SK-N-SH (cell line): ENCODE data around the gene ARL8A. TPM values are rescaled to one million over a fixed set of nuclear protein-coding genes. Genes with fewer than 3 reads are reported as not detected.
A peak's percentile ranks its signal among the peaks of the same experiment; 100 is the strongest.

Source experiments
- CTCF ChIA-PET: fragments of 300-600, 350-600 bp; formaldehyde crosslinking; extraction: SDS; loops from one replicate; lab custom pipeline; 2021; lab: Yijun Ruan, JAX
- POLR2A ChIA-PET: fragments of 350-600 bp; sonication (Branson Sonifier 250); formaldehyde crosslinking; extraction: SDS; loops from one replicate; lab custom pipeline; 2020; ENCODE audit warnings: antibody characterized with exemption, inconsistent platforms; lab: Yijun Ruan, JAX
- DNase-seq: peaks from one replicate; pipeline ENCODE4 v3.0.0; 2012
- H2AFZ ChIP-seq: fragments of 200-600 bp; sonication (generic); 2 replicates; pipeline ENCODE4 v1.8.1; 2016; ENCODE audit warnings: antibody characterized with exemption, mild to moderate bottlenecking, low read depth
- H3F3A ChIP-seq: fragments of 200-600 bp; sonication (generic); replicated peaks from 2 replicates; pipeline ENCODE3; 2016; ENCODE audit warnings: antibody characterized with exemption, mild to moderate bottlenecking; ENCODE audit not compliant: insufficient read depth
- H3K27ac ChIP-seq, 2 experiments: fragments of 200-500 bp in 1 of 2; fragments of 200-600 bp in 1 of 2; sonication (Bioruptor generic) in 1 of 2; sonication (generic), shearing (Covaris generic) in 1 of 2; 2 replicates each; pipeline versions ENCODE4 v1.5.1 to v1.6.1; 2014 to 2016; ENCODE audit warnings: low read depth in 2 of 2, inconsistent platforms in 1 of 2, low read length in 1 of 2, mild to moderate bottlenecking in 1 of 2, mixed read lengths in 1 of 2
- H3K27me3 ChIP-seq: fragments of 200-600 bp; sonication (generic), shearing (Covaris generic); 2 replicates; pipeline ENCODE4 v1.6.1; 2016; ENCODE audit warnings: mixed run types; ENCODE audit not compliant: insufficient read depth
- H3K36me3 ChIP-seq, 2 experiments: fragments of 200-500 bp in 1 of 2; fragments of 200-600 bp in 1 of 2; sonication (Bioruptor generic) in 1 of 2; sonication (generic) in 1 of 2; replicated peaks in 1 of 2; 2 replicates each; pipeline versions ENCODE3 to v1.5.1; 2014 to 2016; ENCODE audit warnings: low read length in 1 of 2, mild to moderate bottlenecking in 1 of 2; ENCODE audit not compliant: insufficient read depth in 2 of 2, control insufficient read depth in 1 of 2
- H3K4me1 ChIP-seq, 2 experiments: fragments of 200-500 bp in 1 of 2; fragments of 200-600 bp in 1 of 2; sonication (Bioruptor generic) in 1 of 2; sonication (generic), shearing (Covaris generic) in 1 of 2; 2 replicates each; pipeline versions ENCODE4 v1.5.1 to v1.6.1; 2014 to 2016; ENCODE audit warnings: low read depth in 1 of 2, low read length in 1 of 2, mixed run types in 1 of 2; ENCODE audit not compliant: insufficient read depth in 2 of 2, control insufficient read depth in 1 of 2
- H3K4me2 ChIP-seq: fragments of 200-600 bp; sonication (generic), shearing (Covaris generic); 2 replicates; pipeline ENCODE4 v1.6.1; 2017; ENCODE audit warnings: mixed run types
- H3K4me3 ChIP-seq, 2 experiments: fragments of 200-500 bp in 1 of 2; fragments of 200-600 bp in 1 of 2; sonication (Bioruptor generic) in 1 of 2; sonication (generic), shearing (Covaris generic) in 1 of 2; 2 replicates each; pipeline versions ENCODE4 v1.5.1 to v1.8.1; 2014 to 2016; ENCODE audit warnings: low read depth in 2 of 2, inconsistent platforms in 1 of 2, low read length in 1 of 2, mild to moderate bottlenecking in 1 of 2, mixed read lengths in 1 of 2, moderate library complexity in 1 of 2
- H3K79me2 ChIP-seq: fragments of 200-600 bp; sonication (generic); 2 replicates; pipeline ENCODE4 v1.8.1; 2017; ENCODE audit warnings: mild to moderate bottlenecking; ENCODE audit not compliant: insufficient read depth
- H3K9ac ChIP-seq: fragments of 200-600 bp; sonication (generic); 2 replicates; pipeline ENCODE4 v1.6.1; 2017; ENCODE audit warnings: mixed run types
- H3K9me2 ChIP-seq: fragments of 200-600 bp; sonication (generic); 2 replicates; pipeline ENCODE4 v1.6.1; 2017; ENCODE audit warnings: mixed run types
- H3K9me3 ChIP-seq: fragments of 200-600 bp; sonication (generic); 2 replicates; pipeline ENCODE4 v1.6.1; 2017; ENCODE audit warnings: mixed run types, mild to moderate bottlenecking, moderate library complexity
- H4K20me1 ChIP-seq: fragments of 200-600 bp; sonication (generic); 2 replicates; pipeline ENCODE4 v1.6.1; 2017; ENCODE audit warnings: mild to moderate bottlenecking, mixed run types; ENCODE audit not compliant: insufficient read depth
- CHD2 ChIP-seq: fragments of 150-350 bp; IDR thresholded peaks from 2 replicates; pipeline ENCODE4 v1.6.1; 2018; ENCODE audit warnings: low read length; ENCODE audit not compliant: partially characterized antibody
- CTCF ChIP-seq: fragments of 200-600 bp; sonication (generic); IDR thresholded peaks from 2 replicates; pipeline ENCODE4 v1.6.1; 2017; ENCODE audit warnings: antibody characterized with exemption, mild to moderate bottlenecking, moderate library complexity
- ELF1 ChIP-seq: IDR thresholded peaks from 2 replicates; pipeline ENCODE4 v1.4.0; 2012
- FOSL2 ChIP-seq: IDR thresholded peaks from 2 replicates; pipeline ENCODE4 v1.4.0; 2012; ENCODE audit warnings: low read depth, mild to moderate bottlenecking, moderate library complexity, borderline replicate concordance
- FOXJ3 ChIP-seq: sonication (generic); formaldehyde crosslinking; IDR thresholded peaks from 2 replicates; pipeline ENCODE4 v1.5.1; 2020; ENCODE audit warnings: mild to moderate bottlenecking, missing genetic modification reagents
- FOXM1 ChIP-seq: IDR thresholded peaks from 2 replicates; pipeline ENCODE4 v1.4.0; 2012; ENCODE audit warnings: low read depth, mild to moderate bottlenecking
- GABPA ChIP-seq: IDR thresholded peaks from 2 replicates; pipeline ENCODE4 v1.4.0; 2012; ENCODE audit warnings: low read depth, mild to moderate bottlenecking
- GATA2 ChIP-seq: sonication (generic); formaldehyde crosslinking; IDR thresholded peaks from 2 replicates; pipeline ENCODE4 v1.5.0; 2020; ENCODE audit warnings: mild to moderate bottlenecking, missing genetic modification reagents
- JUND ChIP-seq: IDR thresholded peaks from 2 replicates; pipeline ENCODE4 v1.4.0; 2012
- MAX ChIP-seq: IDR thresholded peaks from 2 replicates; pipeline ENCODE4 v1.4.0; 2012; ENCODE audit warnings: low read depth
- MEF2A ChIP-seq: IDR thresholded peaks from 2 replicates; pipeline ENCODE4 v1.4.0; 2012; ENCODE audit warnings: low read depth, borderline replicate concordance
- MXI1 ChIP-seq: IDR thresholded peaks from 2 replicates; pipeline ENCODE4 v1.6.1; 2012; ENCODE audit warnings: mild to moderate bottlenecking, low read depth, low read length, improper control_type of control experiment
- NFIC ChIP-seq: IDR thresholded peaks from 2 replicates; pipeline ENCODE4 v1.4.0; 2012; ENCODE audit warnings: borderline replicate concordance
- NRF1 ChIP-seq: IDR thresholded peaks from 2 replicates; pipeline ENCODE4 v1.6.1; 2012; ENCODE audit warnings: low read depth, mild to moderate bottlenecking, low read length
- PBX3 ChIP-seq: IDR thresholded peaks from 2 replicates; pipeline ENCODE4; 2012
- RAD21 ChIP-seq: IDR thresholded peaks from 2 replicates; pipeline ENCODE4 v1.6.1; 2012; ENCODE audit warnings: mild to moderate bottlenecking, low read length
- RCOR1 ChIP-seq: fragments of 150-350 bp; IDR thresholded peaks from 2 replicates; pipeline ENCODE4 v1.6.1; 2017; ENCODE audit warnings: antibody characterized with exemption, low read length
- RXRA ChIP-seq: IDR thresholded peaks from 2 replicates; pipeline ENCODE4 v1.4.0; 2012; ENCODE audit warnings: low read depth, mild to moderate bottlenecking, borderline replicate concordance
- SIN3A ChIP-seq: IDR thresholded peaks from 2 replicates; pipeline ENCODE4 v1.6.1; 2012; ENCODE audit warnings: low read depth, mild to moderate bottlenecking, low read length, moderate library complexity, borderline replicate concordance
- USF1 ChIP-seq: IDR thresholded peaks from 2 replicates; pipeline ENCODE4 v1.4.0; 2012; ENCODE audit warnings: low read depth, borderline replicate concordance
- YY1 ChIP-seq: IDR thresholded peaks from 2 replicates; pipeline ENCODE4 v1.4.0; 2012; ENCODE audit warnings: low read depth, mild to moderate bottlenecking
- ZBTB33 ChIP-seq: IDR thresholded peaks from 2 replicates; pipeline ENCODE4 v1.4.0; 2012; ENCODE audit warnings: low read depth, borderline replicate concordance
- WGBS: methylation state at CpG from one replicate; pipeline ENCODE4 v1.1.6; 2017; ENCODE audit warnings: low lambda C conversion rate; 5-methylcytosine and 5-hydroxymethylcytosine counted together
- polyA plus RNA-seq, 3 experiments: library from polyadenylated mRNA; depleted of rRNA; stranded (reverse); fragments of >200 nt; gene quantifications; 2 replicates each; pipeline ENCODE4 v1.2.3, GENCODE V29; 2012

Gene ARL8A
- polyA plus RNA-seq, 1 of the 3 experiments (the other 2 are of a cell fraction), result 66.9 TPM

GRCh38 chr1:202130816-202131522, 13.6 kb downstream of the ARL8A start:
- no peak overlapping the region for H3K4me2 ChIP-seq
- ChIA-PET POLR2A (interaction anchor here (0.6 kb wide), 1 partner anchor 8 kb away, joined by 3 read pairs; the partner anchor contains the start of gene GPR37L1), CTCF (interaction anchor here (3.4 to 11.2 kb wide), 3 partner anchors 10 to 131 kb away, joined by 19 to 161 read pairs (median 80); partner anchors contain the start of genes ELF3 and GPR37L1)
- H3F3A ChIP-seq, result peaks cover 5% of the 10 kb centered on the region
- TF ChIP-seq FOSL2, result no peak
- TF ChIP-seq PBX3, result no peak
- TF ChIP-seq MXI1, result no peak
- TF ChIP-seq FOXM1, result no peak
- no peak for TF ChIP-seq FOXJ3 (CRISPR knock-in tag)
- TF ChIP-seq GABPA, result no peak
- TF ChIP-seq RXRA, result no peak
- no peak for TF ChIP-seq MAX
- no peak for TF ChIP-seq SIN3A
- TF ChIP-seq CTCF, result no peak
- no peak overlapping the region for H3K4me3 ChIP-seq
- no peak overlapping the region for H2AFZ ChIP-seq
- 94% methylated on average over 4 of the region's 9 CpGs for WGBS
- H3K79me2 ChIP-seq, result no peaks in the 10 kb centered on the region
- peaks cover 16% of the 10 kb centered on the region for H4K20me1 ChIP-seq
- no peak for DNase-seq
- H3K36me3 ChIP-seq, result peaks cover 7 to 30% of the 10 kb centered on the region in 2 experiments
- no peaks in the 10 kb centered on the region for H3K27me3 ChIP-seq
- no peak overlapping the region for H3K9ac ChIP-seq
- no peak overlapping the region; a peak in 1 of 4 replicates for H3K27ac ChIP-seq
- H3K9me3 ChIP-seq, result no peaks in the 10 kb centered on the region
- peaks cover 0 to 8% of the 10 kb centered on the region in 2 experiments; a peak in 1 of 4 replicates for H3K4me1 ChIP-seq
- H3K9me2 ChIP-seq, result no peaks in the 10 kb centered on the region

GRCh38 chr1:202130297-202130721, 14.2 kb downstream of the ARL8A start:
- H3K4me3 ChIP-seq, result no peak overlapping the region
- CTCF ChIA-PET, result interaction anchor here (0.8 to 11.2 kb wide), 5 partner anchors 9 to 139 kb away, joined by 3 to 161 read pairs (median 19); partner anchors contain the start of genes ARL8A, ELF3 and GPR37L1
- TF ChIP-seq RCOR1 (no peak), MXI1 (no peak), ZBTB33 (no peak), SIN3A (no peak), ELF1 (no peak), NFIC (no peak), NRF1 (no peak), JUND (no peak), RAD21 (no peak), GABPA (no peak), GATA2 (no peak), CHD2 (no peak), MEF2A (no peak), USF1 (no peak), YY1 (no peak)

More at GRCh38 chr1:202130297-202130721, 14.2 kb downstream of the ARL8A start:
- H3K9ac ChIP-seq, result no peak overlapping the region
- POLR2A ChIA-PET, result no interaction called here
- H3K4me1 ChIP-seq, result peaks cover 0 to 8% of the 10 kb centered on the region in 2 experiments; a peak in 1 of 4 replicates
- no peak overlapping the region for H3K4me2 ChIP-seq
- H3K36me3 ChIP-seq, result peaks cover 7 to 27% of the 10 kb centered on the region in 2 experiments
- H3K9me3 ChIP-seq, result no peaks in the 10 kb centered on the region
- peaks cover 3% of the 10 kb centered on the region for H3F3A ChIP-seq
- H4K20me1 ChIP-seq, result peaks cover 9% of the 10 kb centered on the region
- no peak overlapping the region for H2AFZ ChIP-seq
- H3K9me2 ChIP-seq, result no peaks in the 10 kb centered on the region
- no peaks in the 10 kb centered on the region for H3K27me3 ChIP-seq
- WGBS, result 85% methylated on average over 10 of the region's 11 CpGs
- H3K79me2 ChIP-seq, result no peaks in the 10 kb centered on the region
- DNase-seq, result peak; percentile 59
- H3K27ac ChIP-seq, result no peak overlapping the region; a peak in 1 of 4 replicates
